Omental fat pad (tissue), 4 donors: ENCODE results near the gene RSPH10B. TPM values are rescaled to one million over a fixed set of nuclear protein-coding genes. Genes with fewer than 3 reads are reported as not detected.
"Not testable (repeated sequence)": the region's sequence is repeated elsewhere in the genome, so short reads cannot be mapped to it uniquely, and the experiment has no call there.

ENCODE experiments used
- ATAC-seq: fragments of 150-250 bp; one replicate; pipeline ENCODE4 v1.9.1; 2016; ENCODE audit warnings: mild to moderate bottlenecking, moderate library complexity; ENCODE audit not compliant: low FRiP score
- DNase-seq: peaks from one replicate; pipeline ENCODE4 v3.0.0-alpha.2; 2019; ENCODE audit warnings: low spot score
- total RNA-seq, 4 donors: library from RNA; depleted of rRNA; stranded (reverse); fragments of >200 nt; gene quantifications; one replicate each; pipeline ENCODE4 v1.1.0, GENCODE V29; 2016
- TF ChIP-seq, protein P1 (sequence below), 3 donors: fragments of 450-650 bp; IDR thresholded peaks; one replicate each; pipeline ENCODE4 v1.5.1; 2016 to 2017; ENCODE audit warnings: antibody characterized with exemption in 3 of 3, mild to moderate bottlenecking in 3 of 3, moderate library complexity in 2 of 3

Gene RSPH10B
- under 1 TPM in 1 of 4 donors, not detected in 3; 0.24 TPM for total RNA-seq

DNA sequence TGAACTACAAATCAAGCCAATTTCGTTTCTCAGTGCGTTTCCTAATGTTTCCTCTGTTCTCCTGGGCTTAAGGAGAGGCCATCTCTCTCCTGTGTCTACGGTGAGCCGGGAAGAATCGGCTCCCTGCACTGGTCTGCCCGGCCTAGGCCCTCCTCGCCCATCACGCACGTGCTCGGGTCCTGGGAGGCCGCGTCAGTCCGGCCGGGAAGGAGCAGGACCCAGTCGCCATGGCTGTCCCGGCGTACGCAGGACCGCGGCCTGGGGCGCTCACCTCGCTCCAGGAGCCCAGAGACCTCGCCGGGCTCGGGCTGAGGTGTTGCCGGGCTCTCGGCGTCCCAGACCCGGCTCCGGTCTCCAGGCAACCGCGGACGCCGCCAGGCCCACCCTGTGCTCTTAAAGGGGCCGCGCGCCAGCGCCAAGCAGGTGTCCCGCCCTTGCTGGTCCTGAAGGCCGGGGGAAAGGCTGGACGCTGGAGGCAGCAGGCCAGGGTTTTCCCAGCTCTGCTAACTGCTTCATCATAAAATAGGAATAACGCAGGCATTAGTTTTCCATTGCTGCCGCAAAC is at the start of gene RSPH10B:
Gene RSPH10B (minus strand): TSS at position 343 of the 565 bp plus-strand sequence. CDS start 3,573 bp downstream, outside the sequence.
- peak; percentile 44 for ATAC-seq
- not testable (repeated sequence) for DNase-seq

DNA sequence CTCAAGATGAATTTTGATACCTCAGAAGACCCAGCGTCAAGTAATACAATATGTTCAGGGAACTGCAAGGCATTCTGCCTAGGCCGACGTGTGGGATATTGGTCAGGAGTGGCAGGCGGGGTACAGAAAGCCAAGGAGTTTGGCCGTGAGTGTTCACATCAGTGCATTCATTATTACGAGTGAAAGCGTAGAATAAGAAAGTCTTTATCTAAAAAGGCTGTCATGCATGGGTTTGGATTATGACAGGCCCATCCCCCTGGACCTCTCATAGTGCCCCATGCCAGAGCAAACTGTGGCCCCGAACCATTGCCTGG is 46.1 kb upstream of the RSPH10B start:
- DNase-seq = no peak
- no peak for ATAC-seq
- TF ChIP-seq, protein P1, sequence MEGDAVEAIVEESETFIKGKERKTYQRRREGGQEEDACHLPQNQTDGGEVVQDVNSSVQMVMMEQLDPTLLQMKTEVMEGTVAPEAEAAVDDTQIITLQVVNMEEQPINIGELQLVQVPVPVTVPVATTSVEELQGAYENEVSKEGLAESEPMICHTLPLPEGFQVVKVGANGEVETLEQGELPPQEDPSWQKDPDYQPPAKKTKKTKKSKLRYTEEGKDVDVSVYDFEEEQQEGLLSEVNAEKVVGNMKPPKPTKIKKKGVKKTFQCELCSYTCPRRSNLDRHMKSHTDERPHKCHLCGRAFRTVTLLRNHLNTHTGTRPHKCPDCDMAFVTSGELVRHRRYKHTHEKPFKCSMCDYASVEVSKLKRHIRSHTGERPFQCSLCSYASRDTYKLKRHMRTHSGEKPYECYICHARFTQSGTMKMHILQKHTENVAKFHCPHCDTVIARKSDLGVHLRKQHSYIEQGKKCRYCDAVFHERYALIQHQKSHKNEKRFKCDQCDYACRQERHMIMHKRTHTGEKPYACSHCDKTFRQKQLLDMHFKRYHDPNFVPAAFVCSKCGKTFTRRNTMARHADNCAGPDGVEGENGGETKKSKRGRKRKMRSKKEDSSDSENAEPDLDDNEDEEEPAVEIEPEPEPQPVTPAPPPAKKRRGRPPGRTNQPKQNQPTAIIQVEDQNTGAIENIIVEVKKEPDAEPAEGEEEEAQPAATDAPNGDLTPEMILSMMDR (IDR thresholded peaks at IDR 0.05) = no peak

GRCh38 chr7:6015917-6016652 is 45.6 kb upstream of the RSPH10B start:
- TF ChIP-seq, protein P1 (IDR thresholded peaks at IDR 0.05) = no peak
- DNase-seq (peak; percentile 43), ATAC-seq (peak; percentile 85)

DNA sequence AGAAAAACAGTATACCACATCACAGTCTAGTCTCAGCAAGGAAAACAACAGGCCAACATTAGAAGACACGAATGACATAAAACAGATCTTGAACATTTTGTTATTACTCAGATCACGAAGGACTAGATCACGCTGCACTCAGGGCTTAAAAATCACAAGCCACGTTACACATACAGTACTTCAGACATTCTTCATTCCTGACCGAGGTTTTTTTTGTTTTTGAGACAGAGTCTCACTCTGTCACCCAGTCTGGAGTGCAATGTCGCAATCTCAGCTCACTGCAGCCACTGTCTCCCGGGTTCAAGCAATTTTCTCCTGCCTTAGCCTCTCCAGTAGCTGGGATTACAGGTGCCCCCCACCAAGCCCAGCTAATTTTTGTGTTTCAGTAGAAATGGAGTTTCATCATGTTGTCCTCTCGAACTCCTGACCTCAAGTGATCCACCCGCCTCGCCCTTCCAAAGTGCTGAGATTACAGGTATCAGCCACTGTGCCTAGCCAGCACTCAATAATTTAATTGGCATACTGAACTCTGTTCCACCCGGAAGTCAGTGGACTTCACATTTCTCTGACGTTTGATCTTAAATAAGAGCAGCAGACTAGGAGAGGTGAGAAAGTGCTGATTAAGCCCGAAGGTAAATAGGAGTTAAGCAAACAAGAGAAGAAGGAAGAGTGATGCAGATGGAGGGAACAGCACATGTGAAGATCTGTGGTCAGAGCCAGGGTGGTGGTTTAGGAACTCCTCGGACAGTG is 42.0 kb upstream of the RSPH10B start:
- DNase-seq (no peak), ATAC-seq (no peak)
- TF ChIP-seq, protein P1 (IDR thresholded peaks at IDR 0.05) = no peak

- DNase-seq (no peak), ATAC-seq (no peak)
- TF ChIP-seq, protein P1 (IDR thresholded peaks at IDR 0.05) = no peak
These were observed 41.1 kb upstream of the RSPH10B start for GRCh38 chr7:6011541-6011940.

- not testable (repeated sequence) for DNase-seq, ATAC-seq
These were observed 39.9 kb upstream of the RSPH10B start for GRCh38 chr7:6010370-6010769.

GRCh38 chr7:6008668-6009611 is 38.5 kb upstream of the RSPH10B start, which contains the start of the genes AIMP2 and PMS2:
TSS of gene AIMP2 (plus strand) at chr7:6009272. CDS start at chr7:6009364, 92 bp downstream.
TSS of gene PMS2 (minus strand) at chr7:6009049. CDS start at chr7:6009019, 30 bp downstream.
- DNase-seq (peak; percentile 94), ATAC-seq (peak; percentile 99)
- TF ChIP-seq, protein P1 (IDR thresholded peaks at IDR 0.05) = no peak

- not testable (repeated sequence) for DNase-seq, ATAC-seq
These were observed 37.5 kb upstream of the RSPH10B start for GRCh38 chr7:6007835-6008590.
